ENCODE results near the gene THSD4. TPM values are rescaled to one million over a fixed set of nuclear protein-coding genes. Genes with fewer than 3 reads are reported as not detected.

THSD4 gene
- total RNA-seq, 4 donors from 2014 or later = 2.7 to 49.2 (median 15.8) TPM

DNA sequence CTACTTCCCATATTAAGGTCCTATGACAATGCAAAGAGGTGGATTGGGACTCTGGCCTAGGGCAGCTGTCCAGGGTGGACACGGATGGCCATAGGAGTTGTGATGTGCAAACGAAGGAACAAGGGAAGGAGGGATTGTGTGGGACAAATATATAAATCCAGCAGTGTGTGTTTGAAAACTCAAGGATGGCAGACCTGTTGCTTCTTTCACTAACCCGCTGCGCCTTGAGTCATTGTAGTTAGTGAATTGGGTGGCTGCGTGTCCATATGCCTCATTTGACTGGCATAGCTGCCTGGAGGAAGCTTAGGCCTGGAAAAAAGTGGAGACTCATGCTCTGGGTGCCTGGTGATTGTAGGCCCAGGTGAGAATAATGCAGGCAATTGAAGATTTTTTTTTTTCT, 334.7 kb downstream of the THSD4 start:
- TF ChIP-seq, protein P1, sequence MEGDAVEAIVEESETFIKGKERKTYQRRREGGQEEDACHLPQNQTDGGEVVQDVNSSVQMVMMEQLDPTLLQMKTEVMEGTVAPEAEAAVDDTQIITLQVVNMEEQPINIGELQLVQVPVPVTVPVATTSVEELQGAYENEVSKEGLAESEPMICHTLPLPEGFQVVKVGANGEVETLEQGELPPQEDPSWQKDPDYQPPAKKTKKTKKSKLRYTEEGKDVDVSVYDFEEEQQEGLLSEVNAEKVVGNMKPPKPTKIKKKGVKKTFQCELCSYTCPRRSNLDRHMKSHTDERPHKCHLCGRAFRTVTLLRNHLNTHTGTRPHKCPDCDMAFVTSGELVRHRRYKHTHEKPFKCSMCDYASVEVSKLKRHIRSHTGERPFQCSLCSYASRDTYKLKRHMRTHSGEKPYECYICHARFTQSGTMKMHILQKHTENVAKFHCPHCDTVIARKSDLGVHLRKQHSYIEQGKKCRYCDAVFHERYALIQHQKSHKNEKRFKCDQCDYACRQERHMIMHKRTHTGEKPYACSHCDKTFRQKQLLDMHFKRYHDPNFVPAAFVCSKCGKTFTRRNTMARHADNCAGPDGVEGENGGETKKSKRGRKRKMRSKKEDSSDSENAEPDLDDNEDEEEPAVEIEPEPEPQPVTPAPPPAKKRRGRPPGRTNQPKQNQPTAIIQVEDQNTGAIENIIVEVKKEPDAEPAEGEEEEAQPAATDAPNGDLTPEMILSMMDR (IDR thresholded peaks at IDR 0.05) = no peak
- no peak for ATAC-seq (ENCODE audit: low FRiP score)
- no peak for DNase-seq (ENCODE audit: low spot score)

DNA sequence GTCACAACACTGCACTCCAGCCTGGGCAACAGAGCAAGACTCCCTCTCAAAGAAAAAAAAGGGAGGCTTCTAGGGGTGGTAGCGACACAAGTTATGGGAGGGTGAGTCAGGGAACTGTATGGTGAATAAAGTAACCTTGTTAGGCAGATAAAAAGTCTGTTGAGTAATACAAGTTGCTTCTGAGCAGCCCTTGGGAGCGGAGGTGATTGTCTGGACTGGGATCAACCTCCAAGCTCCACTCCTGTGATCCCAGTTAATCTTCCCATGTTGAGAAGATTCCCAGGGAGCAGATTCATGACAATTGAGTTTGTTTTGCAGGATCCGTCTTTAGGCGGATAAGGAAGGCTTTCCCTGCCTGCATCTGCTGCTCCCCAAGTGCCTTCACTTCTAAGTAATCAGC, 335.9 kb downstream of the THSD4 start:
- DNase-seq (ENCODE audit: low spot score) = no peak
- TF ChIP-seq, protein P1 (IDR thresholded peaks at IDR 0.05) = no peak
- ATAC-seq (ENCODE audit: low FRiP score) = no peak

DNA sequence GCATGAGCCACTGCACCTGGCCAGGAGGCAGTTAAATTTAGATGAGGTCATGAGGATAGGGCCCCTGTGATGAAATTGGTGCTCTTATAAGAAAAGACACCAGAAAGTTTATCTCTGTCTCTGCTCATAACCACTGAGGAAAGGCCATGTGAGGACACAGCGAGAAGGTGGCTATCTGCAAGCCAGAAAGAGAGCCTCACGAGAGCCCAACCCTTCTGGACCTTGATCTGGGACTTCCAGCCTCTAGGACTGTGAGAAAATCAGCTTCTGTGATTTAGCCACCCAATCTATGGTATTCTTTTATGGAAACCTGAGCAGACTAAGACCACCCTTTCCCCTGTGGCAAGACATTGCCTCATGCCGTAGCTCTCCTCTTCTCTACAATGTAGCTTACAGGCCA, 337.6 kb downstream of the THSD4 start:
- ATAC-seq (ENCODE audit: low FRiP score) = no peak
- TF ChIP-seq, protein P1 (IDR thresholded peaks at IDR 0.05) = no peak
- no peak for DNase-seq (ENCODE audit: low spot score)

DNA sequence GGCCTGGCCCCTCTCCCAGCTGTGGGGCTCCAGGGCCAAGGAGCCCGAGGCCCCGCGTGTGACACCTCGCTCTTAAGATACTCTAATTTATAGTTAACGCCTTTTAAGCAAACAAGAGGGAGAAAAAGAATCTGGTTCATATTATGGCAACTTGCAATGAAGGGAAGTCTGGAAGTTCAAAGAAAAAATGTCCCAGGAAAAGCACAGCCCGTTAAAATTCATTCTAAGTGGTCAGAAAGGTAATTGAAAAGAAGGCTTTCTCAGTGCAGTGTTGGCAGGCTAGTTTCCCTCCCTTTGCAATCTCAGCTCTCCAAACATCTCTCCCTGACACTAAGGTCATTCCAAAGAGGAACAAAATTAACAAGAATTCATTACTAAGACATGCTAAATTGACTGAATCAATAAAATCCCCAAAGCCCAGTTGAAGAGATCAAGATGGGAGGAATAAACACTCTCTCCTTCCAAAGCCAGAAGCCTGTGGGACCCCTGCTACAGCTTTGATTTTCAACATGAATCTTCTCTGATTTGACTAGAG, 339.3 kb downstream of the THSD4 start:
- ATAC-seq (ENCODE audit: low FRiP score) = no peak
- TF ChIP-seq, protein P1 (IDR thresholded peaks at IDR 0.05) = no peak
- no peak for DNase-seq (ENCODE audit: low spot score)

DNA sequence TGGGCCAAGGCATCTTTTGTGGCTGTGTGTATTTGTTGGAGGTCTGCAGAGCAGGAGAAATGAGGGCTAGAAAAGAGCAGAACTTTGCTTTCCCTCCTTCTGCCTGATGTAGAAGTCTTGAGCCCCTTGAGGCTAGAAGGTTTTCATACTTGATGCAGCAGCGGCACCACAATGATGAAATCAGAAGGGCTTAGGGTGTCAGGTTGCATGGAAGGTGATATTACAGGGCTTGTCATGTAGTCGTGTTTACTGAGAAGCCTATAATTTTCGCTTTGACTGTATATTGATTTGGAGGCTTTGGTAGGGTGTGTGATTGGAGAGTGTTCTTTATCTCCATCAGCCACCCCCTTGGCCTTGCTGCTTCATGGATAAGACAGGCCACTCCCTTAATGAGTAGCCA, 339.8 kb downstream of the THSD4 start:
- TF ChIP-seq, protein P1 (IDR thresholded peaks at IDR 0.05) = no peak
- ATAC-seq (ENCODE audit: low FRiP score) (no peak), DNase-seq (ENCODE audit: low spot score) (no peak)

DNA sequence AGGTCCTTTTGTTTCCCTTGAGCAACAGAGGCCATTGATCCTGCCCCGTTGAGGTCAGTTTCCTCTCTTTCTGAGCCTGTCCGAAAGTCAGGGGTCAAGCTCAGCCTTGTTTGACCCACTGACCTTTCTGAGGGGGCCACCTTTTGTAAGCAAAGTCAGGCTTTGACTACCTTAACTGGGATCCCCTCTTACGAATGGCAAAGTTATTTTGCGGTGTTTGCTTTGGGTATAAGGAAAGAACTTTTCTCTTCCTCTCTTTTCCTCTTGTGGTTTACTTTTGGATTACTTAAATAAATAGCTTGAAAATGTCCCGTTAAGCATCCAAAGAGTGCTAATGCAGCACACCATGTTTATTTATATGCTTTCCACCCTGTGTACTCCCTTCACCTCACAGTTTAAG, 340.6 kb downstream of the THSD4 start:
- ATAC-seq (ENCODE audit: low FRiP score) = no peak

DNA sequence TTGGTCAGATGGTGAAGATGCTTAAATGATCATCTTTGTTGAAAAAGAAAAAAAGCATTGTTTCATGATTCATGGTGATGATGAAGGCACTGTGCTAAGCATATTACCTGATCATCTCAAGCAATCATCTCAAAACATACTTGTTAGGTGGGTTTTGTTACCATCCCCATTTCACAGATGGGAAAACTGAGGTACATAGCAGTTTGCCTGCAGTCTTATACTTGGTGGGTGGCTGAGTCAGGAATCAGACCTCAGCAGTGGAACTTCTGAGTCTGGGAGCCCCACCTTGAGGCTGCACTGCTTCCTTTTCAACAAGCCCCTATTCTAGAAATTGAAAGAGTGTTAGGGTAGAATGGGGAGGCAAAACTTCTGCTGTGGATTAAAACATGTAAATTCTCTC, 341.1 kb downstream of the THSD4 start:
- ATAC-seq (ENCODE audit: low FRiP score) (no peak), DNase-seq (ENCODE audit: low spot score) (no peak)
- TF ChIP-seq, protein P1 (IDR thresholded peaks at IDR 0.05) = no peak

More for the DNA sequence above, 340.6 kb downstream of the THSD4 start:
- TF ChIP-seq, protein P1 (IDR thresholded peaks at IDR 0.05) = no peak
- DNase-seq (ENCODE audit: low spot score) = no peak
